NK-92 (cell line): Measurements from ENCODE around the gene TEX28.
"Not testable (repeated sequence)": the region's sequence is repeated elsewhere in the genome, so short reads cannot be mapped to it uniquely, and the experiment has no call there.

Experiments
- DNase-seq: peaks from one replicate; lab custom pipeline; 2025; ENCODE audit not compliant: unreplicated experiment; lab: John Stamatoyannopoulos, UW

The TEX28 gene

GRCh38 chrX:154312116-154312515 lies 17.2 kb upstream of the TEX28 start:
- no peak for DNase-seq

DNA sequence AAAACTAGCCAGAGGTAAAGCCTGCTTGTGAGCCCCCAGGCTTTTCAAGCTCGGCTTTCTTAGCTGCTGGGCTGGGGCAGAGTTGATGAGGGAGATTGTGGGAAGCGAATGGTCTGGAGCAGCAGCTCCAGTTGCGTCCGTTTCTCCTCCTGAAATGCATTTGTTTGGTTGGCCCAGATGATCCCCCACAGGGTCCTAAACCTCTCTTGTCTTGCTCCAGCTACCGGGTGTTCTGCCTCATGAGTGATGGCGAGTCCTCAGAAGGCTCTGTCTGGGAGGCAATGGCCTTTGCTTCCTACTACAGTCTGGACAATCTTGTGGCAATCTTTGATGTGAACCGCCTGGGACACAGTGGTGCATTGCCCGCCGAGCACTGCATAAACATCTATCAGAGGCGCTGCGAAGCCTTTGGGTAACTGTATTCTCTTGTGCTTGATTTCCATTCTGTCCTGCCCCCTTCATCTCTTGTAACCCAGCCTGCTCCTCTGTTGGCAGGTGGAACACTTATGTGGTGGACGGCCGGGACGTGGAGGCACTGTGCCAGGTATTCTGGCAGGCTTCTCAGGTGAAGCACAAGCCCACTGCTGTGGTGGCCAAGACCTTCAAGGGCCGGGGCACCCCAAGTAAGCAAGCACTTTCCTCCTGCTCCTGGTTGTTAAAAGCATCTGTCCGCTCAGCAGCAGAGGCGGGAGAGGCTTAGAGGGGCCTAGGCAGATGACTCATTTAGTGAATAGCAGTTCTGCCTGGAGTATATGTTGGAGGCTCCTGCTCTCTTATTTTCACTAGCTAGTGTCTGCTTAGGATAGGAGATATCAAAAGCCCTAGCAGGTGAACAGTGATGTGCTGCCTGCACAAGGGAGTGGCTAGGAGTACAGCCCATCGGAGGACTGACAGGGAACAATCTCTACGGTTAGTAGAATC lies 16.0 kb upstream of the TEX28 start:
- DNase-seq: no peak

GRCh38 chrX:154309041-154309775 lies 14.3 kb upstream of the TEX28 start:
- no peak for DNase-seq

GRCh38 chrX:154308108-154308946 lies 13.4 kb upstream of the TEX28 start:
- DNase-seq: no peak

GRCh38 chrX:154307202-154307601 lies 12.3 kb upstream of the TEX28 start:
- DNase-seq: no peak

DNA sequence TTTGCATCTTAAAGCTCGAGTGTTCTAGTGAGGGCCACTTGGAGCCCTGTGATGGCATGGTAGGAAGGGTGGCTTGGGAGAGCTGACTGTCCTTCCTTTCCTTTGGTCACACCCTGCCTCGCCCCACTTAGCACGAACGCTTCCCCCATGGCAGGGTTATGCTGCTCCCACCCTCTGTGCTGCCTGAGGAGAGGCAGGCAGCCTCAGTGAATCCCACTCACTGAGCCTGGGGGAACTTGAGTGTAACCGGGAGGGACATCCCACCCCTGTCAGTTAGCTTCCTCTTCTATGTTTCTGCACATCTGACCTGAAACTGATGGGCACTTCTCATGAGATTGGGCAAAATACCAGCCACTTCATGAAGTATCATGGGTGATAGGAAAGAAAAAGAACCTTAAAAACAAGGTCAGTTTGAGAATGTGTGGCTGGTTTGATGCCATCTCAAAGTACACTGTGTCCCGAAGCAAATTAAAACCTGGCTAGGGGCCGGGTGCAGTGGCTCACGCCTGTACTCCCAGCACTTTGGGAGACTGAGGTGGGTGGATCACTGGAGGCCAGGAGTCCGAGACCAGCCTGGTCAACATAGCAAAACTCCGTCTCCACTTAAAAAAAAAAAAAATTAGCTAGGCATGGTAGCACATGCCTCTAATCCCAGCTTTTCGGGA lies 10.7 kb upstream of the TEX28 start:
- DNase-seq: no peak

DNA sequence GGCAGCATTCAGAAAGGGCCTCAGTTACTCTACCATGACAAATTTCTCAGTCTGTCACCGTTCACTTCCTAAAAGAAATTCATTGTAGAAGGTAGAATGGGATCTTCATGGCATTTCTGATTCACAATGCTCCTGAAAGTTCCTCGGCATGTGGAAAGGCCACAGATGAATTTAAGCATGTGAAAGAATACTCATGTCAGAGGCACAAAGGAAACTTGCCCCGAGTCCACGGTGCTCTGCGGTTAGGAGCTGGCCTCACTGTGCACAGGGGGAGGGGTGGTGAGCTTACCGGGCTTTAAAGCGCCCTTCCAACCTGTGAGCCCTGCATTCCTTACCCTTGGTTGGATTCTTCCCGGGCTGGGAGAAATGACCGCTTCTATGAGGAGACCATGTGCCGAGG lies 9.9 kb upstream of the TEX28 start:
- no peak for DNase-seq

GRCh38 chrX:154303476-154303875 lies 8.6 kb upstream of the TEX28 start:
- no peak for DNase-seq

- not testable (repeated sequence) for DNase-seq
Measured at GRCh38 chrX:154302998-154303397, 8.1 kb upstream of the TEX28 start.

DNA sequence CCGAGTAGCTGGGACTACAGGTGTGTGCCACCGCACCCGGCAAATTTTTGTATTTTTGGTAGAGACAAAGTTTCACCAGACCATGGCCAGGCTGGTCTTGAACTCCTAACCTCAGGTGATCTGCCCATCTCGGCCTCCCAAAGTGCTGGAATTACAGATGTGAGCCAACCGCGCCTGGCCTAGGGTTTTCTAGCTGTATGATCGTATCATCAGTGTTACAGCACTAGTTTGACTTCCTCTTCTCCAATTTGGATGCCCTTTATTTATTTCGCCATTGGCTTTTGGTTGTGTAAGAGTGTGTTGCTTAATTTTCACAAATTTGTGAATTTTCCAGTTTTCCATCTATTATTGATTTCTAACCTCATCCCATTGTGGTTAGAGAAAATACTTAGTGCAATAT lies 5.9 kb upstream of the TEX28 start:
- no peak for DNase-seq

- DNase-seq: no peak
Measured at GRCh38 chrX:154298312-154298711, 3.4 kb upstream of the TEX28 start.

GRCh38 chrX:154296731-154297130 lies 1.8 kb upstream of the TEX28 start:
- no peak for DNase-seq

DNA sequence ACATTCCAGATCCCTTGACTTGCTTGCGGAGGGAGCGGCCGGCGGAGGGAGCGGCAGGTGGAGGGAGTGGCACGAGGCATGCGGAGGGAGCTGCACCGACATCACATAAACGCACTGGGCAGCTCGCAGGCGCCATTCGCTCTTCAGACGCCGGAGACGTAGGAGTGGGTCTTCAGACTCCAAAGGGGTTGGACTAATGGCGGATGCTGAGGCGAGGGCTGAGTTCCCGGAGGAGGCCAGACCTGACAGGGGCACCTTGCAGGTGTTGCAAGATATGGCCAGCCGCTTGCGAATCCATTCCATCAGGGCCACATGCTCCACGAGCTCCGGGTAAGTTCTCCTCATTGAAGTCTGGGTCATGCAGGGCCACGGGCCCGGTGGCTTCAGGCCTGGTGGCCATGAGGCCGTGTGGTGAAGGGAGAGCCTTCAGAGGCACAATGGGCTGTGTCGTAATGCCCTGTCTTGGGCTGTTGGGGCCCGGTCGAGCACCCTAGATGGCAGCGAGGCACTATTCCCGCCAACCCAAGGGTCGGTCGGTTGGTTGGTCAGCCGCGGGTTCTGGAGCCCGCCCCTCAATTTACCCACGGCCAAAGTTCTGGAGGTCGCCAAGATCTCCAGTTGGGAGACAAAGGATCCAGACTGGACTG lies 863 bp upstream of the TEX28 start, which contains the start of gene TKTL1:
Gene TKTL1, plus strand, starts transcription at position 132 of the 647 bp plus-strand sequence. Its CDS starts 65 bp downstream, at position 197.
- DNase-seq: no peak

GRCh38 chrX:154286406-154286805 lies 8.5 kb downstream of the TEX28 start:
- not testable (repeated sequence) for DNase-seq

DNA sequence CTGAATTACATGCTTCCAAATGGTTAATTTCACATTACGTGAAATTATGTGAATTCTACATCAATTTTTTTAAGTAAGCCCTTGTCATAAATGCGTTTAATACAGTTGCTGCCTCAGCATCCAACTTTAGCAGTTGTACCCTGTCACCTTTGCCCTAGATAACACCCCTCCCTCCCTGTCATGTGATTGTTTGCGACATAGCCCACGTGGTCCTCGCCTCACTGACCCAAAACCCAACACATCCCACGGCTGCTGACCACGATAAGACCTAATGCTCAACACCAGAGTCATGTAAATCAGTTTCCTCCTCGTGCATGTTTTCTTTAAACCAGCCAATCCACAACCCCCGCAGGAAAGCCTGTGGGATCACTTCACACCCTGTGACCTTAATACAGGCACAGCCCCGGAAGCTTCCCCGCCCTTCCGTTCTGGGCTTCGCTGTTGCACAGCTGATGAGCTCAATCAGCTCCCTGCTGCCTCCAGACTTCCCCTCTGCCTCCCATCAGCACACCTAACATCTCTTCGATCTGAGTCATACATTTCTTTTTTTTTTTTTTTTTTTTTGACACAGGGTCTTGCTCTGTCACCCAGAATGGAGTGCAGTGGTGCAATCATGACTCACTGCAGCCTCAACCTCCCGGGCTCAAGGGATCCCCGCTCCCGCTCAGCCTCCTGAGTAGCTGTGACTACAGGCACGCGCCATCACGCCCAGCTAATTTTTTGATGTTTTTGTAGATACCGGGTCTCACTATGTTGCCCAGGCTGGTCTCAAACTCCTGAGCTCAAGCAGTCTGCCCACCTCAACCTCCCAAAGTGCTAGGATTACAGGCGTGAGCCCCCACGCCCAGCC lies 10.2 kb downstream of the TEX28 start:
- not testable (repeated sequence) for DNase-seq

DNA sequence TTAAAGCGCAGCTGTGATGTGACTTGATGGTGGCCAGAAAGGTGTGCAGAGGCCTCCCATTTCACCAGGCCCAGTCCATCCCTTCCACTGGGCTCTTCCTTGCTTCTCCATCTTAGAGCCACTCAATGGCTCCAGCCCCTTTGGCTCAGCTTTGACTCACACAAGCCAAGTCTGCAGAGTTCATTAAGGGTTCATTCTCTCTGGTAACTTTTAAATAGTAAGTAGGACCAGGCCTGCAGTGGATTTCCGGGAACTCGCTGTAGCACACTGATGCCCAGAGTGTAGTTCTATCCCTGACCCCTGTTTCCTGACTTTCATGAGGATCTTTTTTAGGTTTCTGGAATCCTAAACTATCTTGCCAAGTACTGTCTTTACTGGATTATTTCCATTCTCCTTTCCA lies 25.7 kb downstream of the TEX28 start:
- not testable (repeated sequence) for DNase-seq

- not testable (repeated sequence) for DNase-seq
Measured at GRCh38 chrX:154263072-154263471, 31.9 kb downstream of the TEX28 start.

DNA sequence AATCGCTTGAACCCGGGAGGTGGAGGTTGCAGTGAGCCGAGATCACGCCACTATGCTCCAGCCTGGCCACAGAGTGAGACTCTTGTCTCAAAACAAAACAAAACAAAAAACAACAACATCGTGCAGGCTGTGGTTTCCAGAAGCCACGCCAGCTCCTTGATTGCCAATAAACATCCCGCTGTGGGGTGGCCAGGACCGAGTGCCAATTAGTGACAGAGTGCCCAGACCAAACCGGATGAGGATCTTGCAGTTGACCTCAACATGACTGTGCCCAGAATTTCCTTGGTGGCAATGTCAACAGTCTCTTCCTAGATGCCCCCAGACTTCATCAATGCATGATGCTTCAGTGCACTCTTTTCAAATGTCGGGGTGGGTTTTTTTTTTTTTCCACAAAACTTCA lies 36.2 kb downstream of the TEX28 start:
- DNase-seq: not testable (repeated sequence)

- not testable (repeated sequence) for DNase-seq
Measured at GRCh38 chrX:154257282-154257681, 37.6 kb downstream of the TEX28 start, which contains the start of gene OPN1MW3. Gene OPN1MW3 (plus strand): TSS chrX:154257582. CDS start chrX:154257620, 38 bp downstream.
